GM21360 (cell line): ENCODE measurements around the gene THRAP3.

Experiments used
- ATAC-seq: cut with Tn5 transposase; IDR thresholded peaks from one replicate; pipeline ENCODE4 v1.9.1; 2021; ENCODE audit warnings: mild to moderate bottlenecking, moderate library complexity; ENCODE audit not compliant: unreplicated experiment

THRAP3 gene

DNA sequence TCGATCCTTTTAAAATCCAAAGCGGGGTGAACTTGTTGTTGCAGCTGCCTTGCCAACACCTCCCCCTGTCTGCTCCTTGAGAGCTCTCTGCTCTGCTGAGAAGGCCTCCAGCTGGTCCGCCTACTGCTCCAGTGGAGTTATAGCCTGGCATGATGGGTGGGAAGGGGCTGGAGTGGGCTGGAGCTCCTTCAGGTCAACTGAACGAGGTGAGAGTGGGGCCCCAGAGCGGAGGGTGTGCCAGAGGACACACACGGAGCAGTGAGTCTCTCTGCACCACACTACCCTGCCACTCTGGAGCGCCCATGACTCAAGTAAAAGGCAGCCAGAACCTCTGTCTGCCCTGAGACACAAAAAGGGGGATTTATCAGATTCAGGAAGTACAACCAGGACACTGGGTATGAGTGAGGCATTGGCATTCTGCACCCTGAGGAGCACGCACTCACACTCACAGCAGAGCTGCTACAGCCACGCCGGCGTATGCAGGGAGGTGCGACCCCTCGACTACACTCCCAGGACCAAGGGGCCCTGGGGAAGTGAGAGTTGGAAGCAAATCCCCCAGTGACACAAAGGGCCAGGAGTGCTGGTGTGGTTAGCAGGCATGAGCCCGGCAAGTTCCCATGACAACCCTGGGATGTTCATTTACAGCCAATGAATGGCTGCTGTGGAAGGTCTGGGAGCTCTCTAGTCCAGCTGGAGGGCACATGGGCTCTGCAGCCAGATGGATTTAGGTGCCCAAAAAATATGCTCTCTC, 127.2 kb downstream of the THRAP3 start:
- no peak for ATAC-seq

DNA sequence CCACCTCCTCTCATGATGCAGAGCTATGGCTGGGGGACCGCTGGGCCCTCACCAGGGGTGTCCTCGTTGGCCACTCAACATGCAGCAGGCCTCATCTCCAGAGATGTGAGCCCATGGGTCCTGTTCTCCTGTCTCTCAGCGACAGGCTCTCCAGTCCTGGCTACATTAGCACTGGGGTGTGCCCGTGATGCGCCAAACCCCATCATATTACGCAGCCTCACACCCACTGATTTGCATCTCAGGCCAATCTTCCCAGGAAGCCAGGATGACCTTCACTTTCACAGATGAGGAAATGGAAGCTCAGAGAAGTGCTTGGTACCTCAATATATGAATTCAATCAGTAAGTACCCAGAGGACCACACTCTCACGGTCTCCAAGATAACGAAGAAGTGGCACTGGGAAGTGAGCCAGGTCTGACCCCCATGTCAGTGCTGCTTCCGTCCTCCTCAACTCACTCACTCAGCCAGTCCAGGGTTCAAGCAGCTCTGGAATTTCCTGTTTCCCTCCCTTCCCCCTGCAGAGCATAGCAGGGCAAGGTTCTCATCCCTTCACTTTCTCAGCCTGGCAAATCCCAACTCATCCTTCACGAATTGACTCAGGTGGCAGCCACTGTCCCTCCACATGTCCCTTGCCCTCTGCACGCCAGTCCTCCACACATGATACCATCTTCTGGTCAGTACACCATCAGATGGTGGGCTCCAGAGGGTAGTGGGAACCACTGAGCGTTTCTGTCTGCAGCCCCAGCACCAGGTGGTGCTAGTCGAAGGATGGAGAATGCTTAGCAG, 128.1 kb downstream of the THRAP3 start:
- no peak for ATAC-seq

DNA sequence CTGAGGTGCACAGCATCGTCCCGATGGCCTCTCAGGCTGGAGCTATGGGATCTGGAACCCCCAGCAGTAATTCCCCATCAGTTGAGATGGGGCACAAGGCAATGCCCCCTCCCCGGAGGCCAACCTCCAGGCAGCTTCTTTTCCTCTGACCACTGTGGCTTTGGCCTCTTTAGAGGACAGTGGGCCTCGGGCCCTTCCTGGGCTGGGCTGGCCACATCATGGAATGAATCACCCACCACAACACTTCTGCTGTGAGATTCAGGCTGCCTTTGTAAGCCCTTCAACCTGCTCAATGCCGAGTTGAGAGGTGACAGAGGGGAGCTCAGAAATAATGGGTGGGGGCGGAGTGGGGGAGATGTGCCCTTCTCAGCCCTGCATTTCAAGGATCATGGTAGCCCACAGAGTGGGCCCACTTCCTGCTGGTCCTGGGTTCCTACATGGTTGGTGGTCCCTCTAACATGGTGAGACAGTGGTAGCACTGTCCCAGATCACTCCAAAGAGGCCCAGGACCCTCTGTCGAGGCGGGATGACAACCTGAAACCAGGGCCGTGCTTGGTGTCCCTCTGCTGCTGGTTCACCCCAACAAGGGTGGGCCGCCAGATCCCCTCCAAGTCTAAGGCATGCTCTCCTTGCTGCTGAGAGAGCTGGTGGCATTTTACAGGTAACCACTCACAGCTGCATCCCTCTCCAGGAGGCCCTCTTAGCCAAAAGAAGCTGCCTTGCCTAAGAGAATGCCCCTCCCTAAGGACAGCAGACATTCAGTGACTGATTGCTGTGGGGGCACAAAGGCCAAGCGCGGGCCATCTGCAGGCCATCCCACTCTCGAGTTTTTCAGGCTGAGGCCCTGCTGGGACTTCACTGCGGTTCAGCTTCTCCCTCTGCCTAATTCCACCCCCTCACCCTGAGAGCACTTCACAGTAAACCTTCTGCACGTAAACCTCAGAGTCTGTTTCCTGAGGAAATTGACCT, 129.0 kb downstream of the THRAP3 start:
- no peak for ATAC-seq

DNA sequence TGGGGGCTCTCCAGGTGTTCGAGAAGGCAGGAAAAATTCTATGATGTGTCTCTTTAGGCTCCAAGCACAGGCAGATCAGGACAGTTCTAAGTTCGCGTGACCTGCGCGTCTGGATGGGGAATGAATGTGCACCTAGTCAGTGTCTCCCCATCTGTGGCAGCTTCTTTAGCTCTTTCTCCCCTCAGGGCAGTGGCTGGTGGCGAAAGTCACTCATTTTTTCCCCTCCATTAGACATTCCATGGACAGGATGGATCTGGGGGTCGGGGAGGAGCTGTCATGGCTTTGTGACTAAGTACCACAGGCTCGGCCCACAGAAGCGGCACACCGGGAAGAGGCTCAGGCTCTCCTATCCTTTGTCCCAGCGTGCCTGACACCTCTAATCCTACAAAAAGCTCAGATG, 130.2 kb downstream of the THRAP3 start:
- ATAC-seq = no peak
